Activated CD8-positive, alpha-beta memory T cell treated with anti-CD3 and anti-CD28 coated beads for 4 hours (primary cell): ENCODE data around the gene KIAA0319L.

ENCODE experiments used
- DNase-seq, 2 donors: peaks; one replicate each; pipeline ENCODE4 v3.0.0-alpha.2; 2020; ENCODE audit warnings: low read depth in 2 of 2

Gene KIAA0319L

DNA sequence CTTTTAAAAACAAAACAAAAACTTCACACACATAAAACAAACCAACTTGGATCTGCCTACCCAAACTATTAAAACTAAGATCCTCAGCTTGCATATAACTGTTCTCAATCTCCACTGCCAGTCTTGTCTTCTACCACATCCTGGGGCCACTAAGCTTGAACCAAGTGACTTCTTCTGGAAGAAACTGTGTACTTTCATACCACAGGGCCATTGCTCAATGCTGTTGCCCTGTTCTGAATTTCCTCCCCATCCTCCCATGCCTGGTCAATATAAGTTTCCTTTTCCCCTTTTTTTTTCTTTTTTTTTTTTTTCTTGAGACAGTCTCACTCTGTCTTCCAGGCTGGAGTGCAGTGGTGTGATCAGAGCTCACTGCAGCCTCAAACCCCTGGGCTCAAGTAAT is 109.9 kb downstream of the KIAA0319L start:
- no peak for DNase-seq

DNA sequence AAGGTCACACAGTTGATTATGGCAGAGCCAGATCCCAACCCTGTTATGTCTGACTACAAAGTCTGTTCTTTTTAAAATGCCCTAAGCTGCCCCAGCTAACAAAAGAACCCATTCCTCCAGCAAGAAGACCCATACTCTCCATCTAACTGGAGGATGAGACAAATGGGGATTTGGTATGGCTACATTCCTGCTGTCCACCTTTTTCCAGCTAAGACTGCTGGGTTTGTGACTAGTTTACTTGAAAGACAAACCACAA is 112.8 kb downstream of the KIAA0319L start:
- no peak for DNase-seq

DNA sequence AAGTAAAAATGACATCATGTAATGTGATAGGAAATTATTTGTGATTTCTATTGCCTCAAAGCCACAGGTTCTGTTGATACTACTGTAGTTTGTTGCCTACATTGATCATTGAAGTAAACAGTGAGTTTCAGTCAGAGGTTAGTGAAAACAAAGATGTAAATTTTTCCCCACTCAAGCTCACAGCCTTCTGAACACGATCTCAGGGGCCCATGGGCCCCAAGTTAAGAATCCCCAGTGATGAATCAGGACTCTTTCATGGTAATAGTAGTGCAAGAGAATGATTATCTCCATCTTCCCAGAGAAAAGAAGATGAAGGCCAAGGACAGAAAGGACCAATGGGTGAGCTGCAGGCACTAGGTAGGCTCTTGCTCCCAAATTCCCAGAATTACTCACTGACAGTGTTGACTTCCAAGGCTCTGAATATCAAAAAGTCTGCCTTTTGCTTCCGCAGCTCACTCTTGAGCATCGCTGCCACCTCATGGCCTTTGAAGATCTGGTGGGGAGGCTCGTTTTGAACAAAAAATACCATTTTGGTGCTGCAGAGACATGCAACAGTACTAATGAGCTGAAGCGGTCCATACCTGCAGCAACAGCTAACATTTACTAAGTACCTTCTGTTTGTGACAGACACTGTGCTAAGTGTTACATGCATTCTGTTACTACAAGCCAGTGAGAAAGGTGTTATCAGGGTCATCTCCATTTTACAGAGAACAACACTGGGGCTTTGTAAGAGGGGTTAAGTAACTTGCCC is 113.3 kb downstream of the KIAA0319L start:
- no peak for DNase-seq

DNA sequence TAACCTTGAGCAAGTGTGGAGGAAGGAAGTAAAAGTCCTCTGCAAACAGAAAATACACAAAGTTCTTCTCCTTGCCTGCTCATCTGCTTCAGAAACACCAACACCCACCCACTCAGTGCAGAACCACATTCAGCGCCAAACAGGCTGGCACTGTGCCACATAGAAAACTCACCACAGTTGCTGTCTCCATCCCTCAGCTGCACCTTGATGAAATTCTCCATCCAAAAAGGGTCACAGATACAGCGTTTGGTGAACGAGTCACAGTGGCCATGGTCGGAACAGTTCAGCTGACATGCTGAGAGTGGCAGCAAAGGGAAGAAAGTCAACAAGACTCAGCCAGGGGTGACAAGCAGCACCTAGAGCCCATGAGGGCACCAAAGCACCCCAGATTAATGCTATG is 114.5 kb downstream of the KIAA0319L start:
- peak in 1 of 2 donors; percentile 6 for DNase-seq

DNA sequence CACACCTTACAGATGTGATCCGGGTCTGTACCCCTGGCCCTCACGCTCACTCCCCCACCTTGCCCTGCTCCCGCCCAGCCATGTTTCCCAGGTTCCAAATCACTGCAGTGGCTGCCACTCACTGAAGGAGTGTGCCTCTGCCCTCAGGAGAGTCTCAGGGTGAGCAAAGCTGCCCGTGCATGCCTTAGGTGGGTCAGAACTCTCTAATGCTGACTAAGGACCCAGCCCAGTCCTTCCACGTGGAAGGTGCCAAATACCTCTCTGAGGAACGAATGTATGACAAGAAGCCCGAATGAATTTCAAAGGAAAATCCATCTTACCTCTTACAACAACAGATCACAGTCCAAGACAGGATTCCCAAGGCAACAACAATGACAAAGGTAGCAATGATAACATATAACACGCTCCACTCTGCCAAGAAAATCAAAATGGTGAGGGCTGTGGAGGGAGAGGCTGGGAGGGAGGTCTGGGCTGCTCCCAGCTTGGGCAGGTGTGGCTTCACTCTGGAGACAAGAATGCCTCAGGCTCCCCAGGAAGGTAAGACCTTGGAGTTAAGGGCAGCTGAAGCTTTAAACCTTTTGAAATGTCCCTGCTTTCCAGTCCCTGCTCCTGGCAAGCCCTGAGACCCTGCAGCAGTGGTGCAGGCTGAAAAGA is 115.2 kb downstream of the KIAA0319L start:
- no peak for DNase-seq

DNA sequence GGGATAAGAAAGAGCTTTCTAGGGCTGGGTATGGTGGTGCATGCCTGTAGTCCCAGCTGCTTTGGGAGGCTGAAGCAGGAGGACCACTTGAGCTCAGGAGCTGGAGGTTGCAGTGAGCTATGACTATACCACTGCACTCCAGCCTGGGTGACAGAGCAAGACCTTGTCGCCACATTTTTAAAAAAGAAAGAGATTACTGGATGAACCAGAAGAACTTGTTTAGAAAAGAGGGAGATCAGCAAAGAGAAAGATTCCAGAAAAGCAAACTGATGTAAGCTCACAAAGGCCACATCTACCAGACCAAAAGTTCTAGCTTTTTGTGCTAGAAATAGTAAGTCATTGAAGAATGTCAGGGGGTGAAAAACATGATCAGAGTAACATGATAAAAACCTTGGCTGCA is 117.6 kb downstream of the KIAA0319L start:
- DNase-seq: no peak

DNA sequence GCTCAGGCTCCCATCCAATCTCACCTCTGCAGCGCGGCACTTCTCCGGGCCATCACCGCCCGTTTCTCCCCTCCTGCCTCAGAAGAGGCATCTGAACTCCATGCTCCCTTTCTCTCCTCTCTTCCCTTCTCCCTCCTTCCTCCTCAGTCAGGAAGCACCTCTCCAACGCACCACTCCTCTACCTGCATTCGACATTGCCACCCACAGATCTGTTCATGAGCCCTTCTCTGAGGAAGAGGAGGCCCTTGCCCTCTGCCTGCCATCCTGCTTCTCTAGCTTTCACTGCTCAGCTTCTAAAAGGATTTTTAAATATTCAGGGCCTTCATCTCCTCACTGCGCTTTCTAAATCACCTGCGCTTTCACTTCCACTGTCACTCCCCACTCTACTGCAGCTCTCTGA is 120.0 kb downstream of the KIAA0319L start:
- DNase-seq: no peak

DNA sequence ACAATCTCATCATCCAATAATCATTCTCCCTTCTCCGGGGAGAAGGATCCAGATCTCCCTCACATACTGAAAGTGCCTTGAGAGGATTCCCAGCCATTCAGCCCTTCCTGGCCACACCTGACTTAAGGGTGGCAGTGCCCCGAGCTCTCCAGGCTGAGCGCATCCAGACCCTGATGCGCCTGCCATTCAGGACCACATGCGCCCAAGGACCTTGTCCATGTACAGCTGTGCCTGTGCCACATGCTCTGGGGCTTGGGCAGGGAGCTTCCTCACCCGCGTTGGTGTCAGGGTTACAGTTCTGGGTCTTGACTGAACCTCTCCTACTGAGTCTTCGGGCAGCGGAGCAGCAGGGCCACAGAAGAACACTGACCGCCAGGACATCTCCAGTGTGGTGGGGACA is 121.1 kb downstream of the KIAA0319L start:
- DNase-seq: no peak

DNA sequence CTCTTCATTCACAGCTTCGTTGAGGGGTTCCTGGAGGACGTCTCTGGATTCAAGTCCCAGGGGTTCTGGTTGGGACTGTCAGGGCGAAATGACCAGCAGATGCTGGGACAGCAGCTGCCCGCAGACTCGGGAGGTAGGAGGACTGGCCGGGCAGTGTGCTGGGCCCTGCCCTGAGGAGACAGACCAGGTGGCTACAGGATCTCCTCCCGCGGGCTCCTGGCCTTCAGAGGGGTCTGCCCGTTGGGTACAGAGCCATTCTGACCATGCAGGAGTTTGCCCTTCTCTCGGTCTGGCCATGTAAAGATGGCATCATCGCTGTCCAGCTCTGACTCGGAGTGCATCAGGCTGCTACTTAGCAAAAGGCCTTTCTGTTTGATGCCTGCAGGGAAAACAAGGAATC is 122.5 kb downstream of the KIAA0319L start:
- DNase-seq: no peak

DNA sequence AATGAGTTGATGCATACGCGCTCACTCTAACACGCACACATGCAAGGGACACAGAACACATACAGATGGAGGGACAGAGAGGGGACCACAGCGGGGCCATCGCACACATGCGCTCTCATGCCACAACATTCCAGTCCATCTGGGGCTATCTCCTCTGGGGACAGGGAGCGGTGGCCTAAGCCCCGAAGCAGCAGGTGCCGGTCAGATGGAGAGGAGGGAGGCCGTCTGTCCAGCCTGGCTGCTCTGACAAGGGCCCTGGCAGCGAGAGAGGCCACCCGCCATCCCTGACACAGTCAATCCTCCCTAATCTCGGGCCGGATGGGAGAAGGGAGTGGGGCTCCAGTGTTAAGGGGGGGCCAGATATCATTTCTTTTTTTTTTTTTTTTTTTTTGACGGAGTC is 123.5 kb downstream of the KIAA0319L start:
- DNase-seq: no peak

GRCh38 chr1:35432231-35432630 is 125.0 kb downstream of the KIAA0319L start:
- DNase-seq: no peak

GRCh38 chr1:35431173-35431599 is 126.0 kb downstream of the KIAA0319L start:
- no peak for DNase-seq

DNA sequence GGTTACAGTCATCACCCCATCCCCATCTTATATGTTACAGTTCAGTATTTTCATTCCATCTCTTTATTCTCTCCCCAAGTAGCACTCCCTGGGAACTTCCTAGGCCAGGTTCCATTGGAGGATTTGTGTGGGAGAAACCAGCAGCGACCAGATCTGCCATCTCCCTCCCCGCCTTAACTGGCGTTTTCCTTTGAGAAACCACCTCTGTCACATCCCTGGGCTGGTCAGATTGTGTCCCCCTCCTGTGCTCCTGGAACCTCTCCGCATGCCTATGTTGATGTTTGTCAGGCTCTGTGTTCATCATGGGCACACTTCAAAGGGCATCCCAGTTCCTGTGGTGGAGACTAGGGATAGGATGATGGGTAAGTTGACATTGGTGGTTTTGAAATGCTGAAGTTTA is 126.4 kb downstream of the KIAA0319L start:
- no peak for DNase-seq

GRCh38 chr1:35428360-35428759 is 128.8 kb downstream of the KIAA0319L start:
- DNase-seq: no peak

DNA sequence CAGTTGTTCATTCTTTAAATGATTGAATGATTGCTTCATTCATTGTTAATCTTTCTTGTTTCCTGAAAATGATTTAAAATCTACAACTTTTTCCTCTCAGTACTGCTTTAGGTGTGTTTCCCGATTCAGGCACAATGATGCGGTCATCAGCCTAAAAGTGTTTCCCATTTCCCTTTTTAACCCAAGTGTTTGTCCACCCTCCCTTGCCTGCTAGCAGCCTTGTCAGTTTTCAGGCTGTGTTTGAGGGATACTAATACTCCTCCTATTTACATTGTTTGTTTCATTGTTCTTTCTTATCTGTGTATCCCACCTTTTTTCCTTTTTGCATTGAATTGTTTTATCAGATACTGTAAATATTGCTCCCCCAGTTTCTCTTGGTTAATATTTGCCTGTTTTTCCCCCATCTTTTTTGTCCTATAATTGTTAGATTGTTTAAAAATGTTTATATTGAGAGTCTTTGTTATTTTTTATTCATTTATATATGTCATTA is 131.1 kb downstream of the KIAA0319L start:
- DNase-seq: no peak

GRCh38 chr1:35408925-35409324 is 148.3 kb downstream of the KIAA0319L start:
- DNase-seq: no peak

- DNase-seq: no peak
These were observed 149.5 kb downstream of the KIAA0319L start for GRCh38 chr1:35407743-35408142.

DNA sequence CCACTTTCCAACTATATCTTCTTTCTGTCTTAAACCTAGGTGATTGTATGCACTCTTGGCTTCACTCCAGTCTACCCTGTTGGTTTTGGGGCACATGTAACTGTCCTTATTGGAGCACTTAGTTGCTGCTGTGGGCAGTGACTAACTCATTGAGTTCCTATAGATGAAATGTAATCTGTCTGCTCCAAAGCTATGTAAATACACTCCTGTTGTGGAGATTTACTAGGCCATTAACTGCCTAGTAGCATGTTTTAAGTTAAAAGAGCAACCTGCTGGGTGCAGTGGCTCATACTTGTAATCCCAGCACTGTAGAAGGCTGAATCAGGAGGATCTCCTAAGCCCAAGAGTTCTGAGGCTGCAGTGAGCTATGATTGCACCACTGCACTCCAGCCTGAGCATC is 151.1 kb downstream of the KIAA0319L start:
- no peak for DNase-seq

DNA sequence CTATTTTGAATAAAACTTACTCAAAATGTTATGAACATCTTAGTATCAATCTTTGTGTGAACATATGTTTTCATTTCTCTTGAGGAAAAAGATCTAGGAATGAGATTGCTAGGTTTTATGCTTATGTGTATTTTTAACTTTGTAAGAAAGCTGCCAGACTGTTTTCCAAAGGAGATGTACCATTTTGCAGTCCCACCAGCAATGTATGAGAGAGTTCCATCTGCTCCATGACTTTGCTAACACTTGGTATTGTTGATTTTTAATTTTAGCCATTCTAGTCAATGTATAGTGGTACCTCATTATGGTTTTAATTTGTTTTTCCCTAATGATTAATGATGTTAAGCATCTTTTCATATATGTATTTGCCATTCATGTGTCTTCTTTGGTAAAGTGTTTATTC is 156.2 kb downstream of the KIAA0319L start:
- no peak for DNase-seq

DNA sequence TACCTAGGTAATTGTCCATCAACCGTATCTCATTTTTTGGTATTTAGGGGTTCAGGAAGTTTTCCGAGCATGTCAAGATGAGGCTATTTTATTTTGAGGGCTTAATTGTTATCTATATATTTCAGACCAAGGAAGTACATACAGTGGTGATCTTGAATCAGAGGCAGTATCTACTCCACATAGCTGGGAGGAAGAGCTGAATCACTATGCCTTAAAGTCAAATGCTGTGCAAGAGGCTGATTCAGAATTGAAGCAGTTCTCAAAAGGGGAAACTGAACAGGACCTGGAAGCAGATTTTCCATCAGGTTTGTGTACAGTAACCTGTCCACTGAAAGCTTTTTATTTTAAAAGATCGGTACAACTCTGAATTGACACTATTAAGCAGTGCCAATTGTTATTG is 158.5 kb downstream of the KIAA0319L start:
- DNase-seq: no peak

DNA sequence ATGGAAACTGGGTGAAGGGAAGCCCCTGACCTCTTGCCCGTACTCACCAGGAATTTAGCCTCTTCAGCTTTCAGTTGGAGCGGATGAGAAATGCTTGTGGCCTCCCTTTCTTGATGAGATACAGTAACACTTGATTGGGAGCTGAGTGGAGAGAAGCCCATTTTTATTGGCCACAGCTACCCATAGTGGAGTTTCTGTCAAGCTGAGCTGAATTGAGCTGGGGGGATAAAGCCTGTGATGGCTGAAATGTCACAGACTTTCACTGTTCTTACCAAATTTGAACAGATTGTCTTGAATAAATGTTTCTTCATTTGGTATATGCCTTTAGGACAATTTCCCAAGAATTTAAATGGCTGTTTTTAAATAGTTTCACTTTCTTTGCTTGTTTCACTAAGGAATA is 162.8 kb downstream of the KIAA0319L start:
- no peak for DNase-seq

- DNase-seq: no peak
These were observed 166.4 kb downstream of the KIAA0319L start for GRCh38 chr1:35390600-35391494.

- DNase-seq: no peak
These were observed 170.2 kb downstream of the KIAA0319L start for GRCh38 chr1:35386959-35387358.
